OCI-LY1 (cell line): Measurements from ENCODE around the gene DDX4.

Experiments used
- CTCF ChIP-seq: fragments of 200-600 bp; sonication (generic), shearing (Covaris generic); IDR thresholded peaks from 2 replicates; pipeline ENCODE4 v1.5.1; 2017; ENCODE audit warnings: mild to moderate bottlenecking, antibody characterized with exemption, low read length, moderate library complexity, mixed read lengths
- EZH2 ChIP-seq: fragments of 200-600 bp; sonication (generic), shearing (Covaris generic); IDR thresholded peaks from 2 replicates; pipeline ENCODE4 v1.8.0; 2017; ENCODE audit warnings: borderline replicate concordance, mixed run types, mild to moderate bottlenecking, antibody characterized with exemption, low read length, moderate library complexity, mixed read lengths

GRCh38 chr5:55817030-55817429 is 79.2 kb downstream of the DDX4 start:
- TF ChIP-seq CTCF, result no peak
- no peak for TF ChIP-seq EZH2
